Astrocyte of the cerebellum (primary cell): Measurements from ENCODE around the gene IGHMBP2.

ENCODE experiments used
- DNase-seq: peaks from one replicate; pipeline ENCODE4 v3.0.0-alpha.2; 2011; ENCODE audit warnings: low read depth
- H3K4me3 ChIP-seq: 2 replicates; pipeline ENCODE4 v1.5.1; 2011; ENCODE audit warnings: mild to moderate bottlenecking, low read depth, low read length, moderate library complexity
- in situ Hi-C: cut with HindIII; loops from 2 replicates; pipeline ENCODE4 v1.10.0; 2017; ENCODE audit warnings: low sequenced_read_pairs
- TF ChIP-seq, protein P1 (sequence below): IDR thresholded peaks from 2 replicates; pipeline ENCODE4 v1.5.1; 2012; ENCODE audit warnings: low read length, low read depth, moderate library complexity, mild to moderate bottlenecking; ENCODE audit errors: missing control alignments

IGHMBP2 gene

DNA sequence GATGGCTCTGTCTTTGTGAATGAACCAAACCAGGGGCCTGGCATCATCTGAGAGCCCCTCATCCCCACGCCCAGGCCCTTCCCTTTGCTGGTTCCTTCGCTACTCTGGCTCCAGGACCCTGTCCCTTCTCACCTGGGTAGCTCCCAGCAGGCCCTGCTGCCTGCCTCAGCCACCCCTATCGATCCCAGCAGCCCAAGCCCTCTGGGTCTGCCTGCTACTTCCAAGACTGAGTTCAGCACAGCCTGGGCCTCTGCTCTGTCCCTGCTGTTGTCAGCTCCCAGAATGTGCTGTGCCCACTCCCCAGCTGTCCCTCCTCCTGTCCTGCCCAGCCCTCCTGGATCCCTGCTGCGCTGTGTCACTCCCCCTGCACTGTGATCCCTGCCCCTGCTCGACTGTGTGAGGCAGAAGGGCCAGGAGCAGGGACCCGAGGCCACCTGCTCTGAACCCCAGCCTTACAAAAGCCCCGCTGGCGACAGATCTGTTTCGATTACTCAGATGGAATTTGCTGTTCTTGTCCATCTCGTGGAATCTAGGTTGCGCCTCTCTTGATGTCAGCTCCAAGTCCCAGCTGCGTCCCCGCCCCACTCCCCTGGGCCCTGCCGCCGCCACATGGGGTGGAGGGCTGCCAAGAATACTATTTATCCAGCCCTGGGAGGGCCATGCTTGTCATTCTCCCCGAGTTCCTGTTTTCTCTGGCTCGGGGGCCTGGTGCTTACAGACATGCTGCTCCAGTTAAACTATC, 13.0 kb upstream of the IGHMBP2 start:
- TF ChIP-seq, protein P1, sequence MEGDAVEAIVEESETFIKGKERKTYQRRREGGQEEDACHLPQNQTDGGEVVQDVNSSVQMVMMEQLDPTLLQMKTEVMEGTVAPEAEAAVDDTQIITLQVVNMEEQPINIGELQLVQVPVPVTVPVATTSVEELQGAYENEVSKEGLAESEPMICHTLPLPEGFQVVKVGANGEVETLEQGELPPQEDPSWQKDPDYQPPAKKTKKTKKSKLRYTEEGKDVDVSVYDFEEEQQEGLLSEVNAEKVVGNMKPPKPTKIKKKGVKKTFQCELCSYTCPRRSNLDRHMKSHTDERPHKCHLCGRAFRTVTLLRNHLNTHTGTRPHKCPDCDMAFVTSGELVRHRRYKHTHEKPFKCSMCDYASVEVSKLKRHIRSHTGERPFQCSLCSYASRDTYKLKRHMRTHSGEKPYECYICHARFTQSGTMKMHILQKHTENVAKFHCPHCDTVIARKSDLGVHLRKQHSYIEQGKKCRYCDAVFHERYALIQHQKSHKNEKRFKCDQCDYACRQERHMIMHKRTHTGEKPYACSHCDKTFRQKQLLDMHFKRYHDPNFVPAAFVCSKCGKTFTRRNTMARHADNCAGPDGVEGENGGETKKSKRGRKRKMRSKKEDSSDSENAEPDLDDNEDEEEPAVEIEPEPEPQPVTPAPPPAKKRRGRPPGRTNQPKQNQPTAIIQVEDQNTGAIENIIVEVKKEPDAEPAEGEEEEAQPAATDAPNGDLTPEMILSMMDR, result no peak
- H3K4me3 ChIP-seq, result no peak overlapping the region
- in situ Hi-C loops, result no loop called here
- DNase-seq, result peak; percentile 74

DNA sequence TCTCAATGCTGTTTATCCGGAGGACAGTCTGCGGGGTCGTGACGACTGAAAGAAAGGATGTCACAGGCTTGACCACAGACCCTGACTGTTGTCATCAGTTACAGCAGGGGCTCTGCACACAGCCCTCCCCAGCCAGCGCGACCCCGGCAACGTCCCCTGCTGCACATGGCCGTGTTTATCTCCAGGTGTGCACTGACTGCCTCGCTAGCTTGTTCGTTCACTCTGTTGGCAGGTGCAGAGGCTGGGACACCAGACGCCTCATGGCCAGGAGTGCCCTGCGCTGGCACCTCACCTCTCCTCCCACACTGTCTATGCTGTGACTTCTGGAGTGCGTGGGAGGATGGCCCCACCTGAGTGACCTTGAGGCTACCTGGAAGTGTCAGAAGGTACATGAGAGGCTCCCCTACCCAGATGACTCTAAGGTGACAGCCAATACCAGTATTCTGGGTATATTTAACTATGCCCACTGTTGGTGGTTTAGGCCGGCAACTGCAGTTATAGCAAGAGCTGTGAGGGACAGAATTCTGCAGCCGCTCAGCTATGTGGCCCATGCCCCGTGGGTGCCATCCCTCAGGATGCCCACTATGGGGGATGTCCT, 12.2 kb upstream of the IGHMBP2 start:
- in situ Hi-C loops, result no loop called here
- no peak overlapping the region for H3K4me3 ChIP-seq
- DNase-seq, result no peak
- TF ChIP-seq, protein P1, result no peak

DNA sequence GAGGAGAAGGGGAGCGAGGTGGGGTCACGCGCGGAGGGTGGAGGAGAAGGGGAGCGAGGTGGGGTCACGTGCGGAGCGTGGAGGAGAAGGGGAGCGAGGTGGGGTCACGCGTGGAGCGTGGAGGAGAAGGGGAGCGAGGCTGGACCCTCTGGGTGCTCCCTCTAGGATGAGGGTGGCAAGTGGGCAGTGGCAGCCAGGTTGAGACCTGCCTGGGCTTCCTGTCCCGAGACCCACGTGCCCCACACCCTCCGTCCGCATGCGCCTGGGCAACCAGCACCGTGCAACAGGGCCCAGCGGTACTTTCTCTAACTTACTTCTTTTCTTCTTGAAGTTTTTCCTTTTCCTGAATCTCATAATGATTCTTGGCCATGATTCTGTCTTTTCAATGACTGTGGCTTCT, 11.1 kb upstream of the IGHMBP2 start:
- in situ Hi-C loops, result no loop called here
- no peak overlapping the region for H3K4me3 ChIP-seq
- TF ChIP-seq, protein P1, result no peak
- no peak for DNase-seq

DNA sequence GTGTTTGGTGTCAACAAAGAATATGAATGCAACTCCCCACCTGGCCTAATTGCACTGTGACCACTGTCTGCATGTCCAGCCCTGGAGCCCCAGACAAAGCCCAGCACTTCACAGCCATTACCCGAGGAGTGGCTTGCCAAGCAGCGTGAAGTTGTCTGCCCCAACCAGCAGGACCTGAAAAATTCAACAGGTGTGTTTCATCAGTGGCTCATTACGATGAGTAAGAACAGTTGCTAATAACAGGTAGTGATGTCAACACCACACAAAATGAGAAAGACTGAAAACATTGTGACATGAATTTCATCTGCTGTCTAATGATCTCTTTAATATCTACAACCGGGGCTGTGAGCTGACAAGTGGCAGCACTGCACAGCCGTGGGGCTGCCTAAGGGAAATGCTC, 10.4 kb upstream of the IGHMBP2 start:
- TF ChIP-seq, protein P1, result no peak
- DNase-seq, result no peak
- in situ Hi-C loops, result no loop called here
- H3K4me3 ChIP-seq, result no peak overlapping the region

DNA sequence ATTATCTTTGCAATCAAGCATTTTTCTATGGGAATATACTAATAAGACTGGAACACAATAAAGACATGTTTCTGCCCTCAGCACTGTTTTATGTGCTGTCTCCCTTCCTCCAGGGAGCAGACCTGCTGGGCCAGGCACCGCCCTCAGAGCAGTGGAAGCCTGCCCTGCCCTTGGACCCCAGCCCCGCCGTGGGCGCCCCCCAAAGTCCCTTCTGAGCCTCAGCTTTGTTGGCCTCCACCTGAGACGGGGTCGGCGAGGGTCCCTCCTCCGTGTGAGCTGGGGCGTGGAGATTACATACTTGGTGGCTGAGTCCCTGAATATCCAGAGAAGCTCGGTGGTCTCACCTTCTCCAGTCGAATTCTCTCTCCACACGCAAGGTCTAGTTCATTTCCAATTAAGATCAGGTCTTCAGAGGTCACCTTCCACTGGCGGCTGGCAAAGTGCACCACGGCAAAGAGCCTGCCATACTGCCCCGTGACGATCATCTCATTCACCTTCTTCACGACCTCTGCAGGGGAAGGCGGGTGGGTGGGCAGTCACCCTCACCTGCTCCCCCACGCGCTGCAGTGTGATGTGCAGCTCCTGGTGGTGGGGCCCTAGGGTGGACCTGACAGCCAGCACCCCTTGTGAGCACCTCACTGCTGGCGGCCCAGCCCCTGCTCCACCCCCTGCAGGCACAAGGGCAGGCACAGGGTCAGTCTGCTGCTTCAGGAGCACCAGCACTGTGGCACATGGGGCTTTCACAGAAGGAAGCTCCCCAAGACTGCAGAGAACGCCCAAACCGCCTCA, 7.3 kb upstream of the IGHMBP2 start:
- DNase-seq, result no peak
- TF ChIP-seq, protein P1, result no peak
- in situ Hi-C loops, result no loop called here
- no peak overlapping the region for H3K4me3 ChIP-seq

DNA sequence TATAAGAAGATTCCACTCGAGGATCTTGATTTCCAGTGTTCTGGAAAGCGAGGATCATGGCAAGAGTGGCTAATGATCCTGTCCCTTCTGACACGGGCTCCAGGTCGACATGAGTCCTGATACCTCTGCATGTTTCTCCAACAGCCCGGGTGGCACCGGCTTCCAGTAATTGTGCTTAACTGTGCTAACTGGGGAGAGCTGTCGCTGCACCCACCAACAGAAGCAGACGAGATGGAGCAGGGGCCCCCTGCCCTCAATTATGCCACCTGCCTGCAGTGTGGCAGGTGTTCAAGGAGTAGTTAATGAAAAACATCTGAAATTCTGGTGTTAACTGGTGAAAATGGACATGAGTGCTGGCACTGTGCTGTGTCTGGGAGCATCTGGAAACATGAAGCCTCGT, 6.2 kb upstream of the IGHMBP2 start:
- in situ Hi-C loops, result no loop called here
- TF ChIP-seq, protein P1, result no peak
- H3K4me3 ChIP-seq, result no peak overlapping the region
- no peak for DNase-seq
